SK-N-SH treated with all-trans-retinoic acid at 6 μM for 48 hours (cell line): ENCODE results near the gene AADACL4.

Experiments
- ATAC-seq: fragments of 200-7000 bp; cut with Tn5 transposase; 3 replicates; pipeline ENCODE4 v1.9.1; 2020; ENCODE audit warnings: mild to moderate bottlenecking, moderate library complexity
- BACH2 ChIP-seq: fragments of 250-450 bp; sonication (Bioruptor Pico); IDR thresholded peaks from 2 replicates; pipeline ENCODE4 v1.9.0; 2021; ENCODE audit warnings: mild to moderate bottlenecking, borderline replicate concordance
- CREB5 ChIP-seq: fragments of 250-450 bp; sonication (Bioruptor Pico); IDR thresholded peaks from 2 replicates; pipeline ENCODE4 v1.5.1; 2020; ENCODE audit warnings: low read depth, mild to moderate bottlenecking, moderate library complexity
- GLIS3 ChIP-seq: fragments of 250-450 bp; sonication (Bioruptor Pico); IDR thresholded peaks from 2 replicates; pipeline ENCODE4 v1.5.0; 2020; ENCODE audit warnings: mild to moderate bottlenecking, moderate library complexity
- ISL1 ChIP-seq: fragments of 250-450 bp; sonication (Bioruptor Pico); IDR thresholded peaks from 2 replicates; pipeline ENCODE4 v2.1.2; 2022; ENCODE audit warnings: mild to moderate bottlenecking, moderate library complexity
- OSR1 ChIP-seq: fragments of 250-450 bp; sonication (Bioruptor Pico); IDR thresholded peaks from 2 replicates; pipeline ENCODE4 v1.8.0; 2022; ENCODE audit warnings: moderate library complexity, mild to moderate bottlenecking, inconsistent platforms
- PATZ1 ChIP-seq: fragments of 250-450 bp; sonication (Bioruptor Pico); IDR thresholded peaks from 2 replicates; pipeline ENCODE4 v1.8.0; 2020; ENCODE audit warnings: mild to moderate bottlenecking, moderate library complexity, borderline replicate concordance
- PPARA ChIP-seq: fragments of 250-450 bp; sonication (Bioruptor Pico); IDR thresholded peaks from 2 replicates; pipeline ENCODE4 v1.5.0; 2020; ENCODE audit warnings: mild to moderate bottlenecking, borderline replicate concordance
- RARB ChIP-seq: fragments of 250-450 bp; sonication (Bioruptor Pico); IDR thresholded peaks from 2 replicates; pipeline ENCODE4 v1.8.0; 2021; ENCODE audit warnings: mild to moderate bottlenecking, moderate library complexity
- SNAI2 ChIP-seq: fragments of 250-450 bp; sonication (Bioruptor Pico); IDR thresholded peaks from 2 replicates; pipeline ENCODE4 v1.5.0; 2020; ENCODE audit warnings: mild to moderate bottlenecking, moderate library complexity
- TCF4 ChIP-seq: fragments of 250-450 bp; sonication (Bioruptor Pico); IDR thresholded peaks from 2 replicates; pipeline ENCODE4 v1.8.0; 2021; ENCODE audit warnings: mild to moderate bottlenecking, moderate library complexity, borderline replicate concordance
- TOX ChIP-seq: fragments of 250-450 bp; sonication (Bioruptor Pico); IDR thresholded peaks from 2 replicates; pipeline ENCODE4 v1.8.0; 2021; ENCODE audit warnings: mild to moderate bottlenecking, moderate library complexity, borderline replicate concordance
- ZC3H10 ChIP-seq: fragments of 250-450 bp; sonication (Bioruptor Pico); IDR thresholded peaks from 2 replicates; pipeline ENCODE4 v1.5.1; 2021; ENCODE audit warnings: mild to moderate bottlenecking, moderate library complexity
- ZFP3 ChIP-seq: fragments of 250-450 bp; sonication (Bioruptor Pico); IDR thresholded peaks from 2 replicates; pipeline ENCODE4 v1.5.0; 2020; ENCODE audit warnings: mild to moderate bottlenecking, moderate library complexity
- ZFP30 ChIP-seq: fragments of 450-650 bp; formaldehyde crosslinking; IDR thresholded peaks from 2 replicates; pipeline ENCODE4 v1.5.0; 2022; ENCODE audit warnings: mild to moderate bottlenecking, moderate library complexity
- ZNF565 ChIP-seq: fragments of 450-650 bp; formaldehyde crosslinking; conservative IDR thresholded peaks from 2 replicates; pipeline ENCODE4 v1.5.0; 2020; ENCODE audit warnings: low read depth, mild to moderate bottlenecking, moderate library complexity
- ZNF70 ChIP-seq: fragments of 450-650 bp; formaldehyde crosslinking; IDR thresholded peaks from 2 replicates; pipeline ENCODE4 v1.5.0; 2020; ENCODE audit warnings: mild to moderate bottlenecking, moderate library complexity
- ZNF8 ChIP-seq: fragments of 450-650 bp; formaldehyde crosslinking; IDR thresholded peaks from 2 replicates; pipeline ENCODE4 v1.5.0; 2020; ENCODE audit warnings: mild to moderate bottlenecking, moderate library complexity
- TF ChIP-seq, protein P1 (sequence below): fragments of 250-450 bp; sonication (Bioruptor Pico); IDR thresholded peaks from 2 replicates; pipeline ENCODE4 v1.5.1; 2021; ENCODE audit warnings: mild to moderate bottlenecking, moderate library complexity
- TF ChIP-seq, protein P2 (sequence below): fragments of 250-450 bp; sonication (Bioruptor Pico); IDR thresholded peaks from 2 replicates; pipeline ENCODE4 v1.5.0; 2020; ENCODE audit warnings: mild to moderate bottlenecking, moderate library complexity
- TF ChIP-seq, protein P3 (sequence below): fragments of 250-450 bp; sonication (Bioruptor Pico); IDR thresholded peaks from 2 replicates; pipeline ENCODE4 v1.8.0; 2021; ENCODE audit warnings: low read depth, mild to moderate bottlenecking, moderate library complexity, borderline replicate concordance

The AADACL4 gene

DNA sequence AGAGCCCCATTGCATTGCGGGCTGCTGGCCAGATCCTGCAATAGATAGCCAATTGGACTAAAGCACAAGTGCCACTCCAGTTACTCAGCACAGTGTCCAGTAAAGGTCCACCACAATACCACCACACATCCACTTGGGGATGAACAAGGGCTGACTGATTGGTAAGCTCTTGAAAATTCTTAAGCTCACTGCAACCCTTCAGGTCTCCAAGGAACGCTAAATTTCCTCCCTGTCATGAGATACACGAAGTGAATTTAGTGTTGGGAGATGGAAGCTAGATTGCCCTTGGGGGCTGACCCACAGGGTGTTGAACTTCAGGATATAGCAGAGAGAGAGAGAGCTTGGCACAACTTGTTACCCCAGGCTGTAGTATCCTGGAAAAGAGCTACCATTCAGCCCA lies 62.2 kb downstream of the AADACL4 start:
- ATAC-seq, result no peak
- TF ChIP-seq ZC3H10 (CRISPR knock-in tag) (no peak), ZFP3 (no peak), BACH2 (CRISPR knock-in tag) (no peak), ISL1 (CRISPR knock-in tag) (no peak), PPARA (CRISPR knock-in tag) (no peak), ZNF8 (CRISPR knock-in tag) (no peak)
- TF ChIP-seq, protein P1, sequence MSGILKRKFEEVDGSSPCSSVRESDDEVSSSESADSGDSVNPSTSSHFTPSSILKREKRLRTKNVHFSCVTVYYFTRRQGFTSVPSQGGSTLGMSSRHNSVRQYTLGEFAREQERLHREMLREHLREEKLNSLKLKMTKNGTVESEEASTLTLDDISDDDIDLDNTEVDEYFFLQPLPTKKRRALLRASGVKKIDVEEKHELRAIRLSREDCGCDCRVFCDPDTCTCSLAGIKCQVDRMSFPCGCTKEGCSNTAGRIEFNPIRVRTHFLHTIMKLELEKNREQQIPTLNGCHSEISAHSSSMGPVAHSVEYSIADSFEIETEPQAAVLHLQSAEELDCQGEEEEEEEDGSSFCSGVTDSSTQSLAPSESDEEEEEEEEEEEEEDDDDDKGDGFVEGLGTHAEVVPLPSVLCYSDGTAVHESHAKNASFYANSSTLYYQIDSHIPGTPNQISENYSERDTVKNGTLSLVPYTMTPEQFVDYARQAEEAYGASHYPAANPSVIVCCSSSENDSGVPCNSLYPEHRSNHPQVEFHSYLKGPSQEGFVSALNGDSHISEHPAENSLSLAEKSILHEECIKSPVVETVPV (CRISPR knock-in tag), result no peak
- TF ChIP-seq, all 23 proteins: peak for 0

DNA sequence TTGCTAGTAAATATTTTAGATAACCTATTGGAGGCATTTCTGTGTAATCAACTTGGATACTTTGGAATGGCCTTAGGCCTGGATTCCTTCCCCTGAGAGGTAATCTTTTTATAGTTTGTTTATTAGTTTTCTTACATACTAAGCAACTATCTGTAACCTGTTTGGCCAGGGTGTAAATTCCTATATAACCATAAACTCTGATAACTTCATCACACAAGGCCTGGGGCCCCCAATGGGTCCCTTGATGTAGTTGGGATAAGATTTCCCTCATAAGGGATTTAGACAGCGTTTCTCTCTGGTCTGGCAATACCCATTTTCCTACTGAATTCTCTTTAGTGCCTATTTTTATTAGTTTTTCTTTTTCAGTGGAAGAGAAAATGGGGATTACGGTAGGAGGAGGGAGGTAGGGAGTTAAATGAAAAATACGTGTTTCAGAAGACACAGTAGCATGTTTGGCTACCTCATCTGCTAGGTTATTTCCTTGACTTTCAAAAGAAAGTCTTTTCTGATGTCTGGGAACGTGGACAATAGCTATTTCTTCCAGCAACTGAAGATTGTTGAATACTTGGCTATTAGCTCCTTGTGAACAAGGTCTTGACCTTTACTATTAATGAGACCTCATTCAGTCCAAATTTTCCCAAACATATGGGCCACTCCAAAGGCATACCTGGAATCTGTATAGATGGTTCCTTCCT lies 64.7 kb downstream of the AADACL4 start:
- TF ChIP-seq ZNF70 (CRISPR knock-in tag), result no peak
- no peak for TF ChIP-seq TOX (CRISPR knock-in tag)
- no peak for TF ChIP-seq RARB (CRISPR knock-in tag)
- TF ChIP-seq ZFP30 (CRISPR knock-in tag), result no peak
- no peak for TF ChIP-seq GLIS3
- TF ChIP-seq TCF4 (CRISPR knock-in tag), result no peak
- TF ChIP-seq, protein P2, sequence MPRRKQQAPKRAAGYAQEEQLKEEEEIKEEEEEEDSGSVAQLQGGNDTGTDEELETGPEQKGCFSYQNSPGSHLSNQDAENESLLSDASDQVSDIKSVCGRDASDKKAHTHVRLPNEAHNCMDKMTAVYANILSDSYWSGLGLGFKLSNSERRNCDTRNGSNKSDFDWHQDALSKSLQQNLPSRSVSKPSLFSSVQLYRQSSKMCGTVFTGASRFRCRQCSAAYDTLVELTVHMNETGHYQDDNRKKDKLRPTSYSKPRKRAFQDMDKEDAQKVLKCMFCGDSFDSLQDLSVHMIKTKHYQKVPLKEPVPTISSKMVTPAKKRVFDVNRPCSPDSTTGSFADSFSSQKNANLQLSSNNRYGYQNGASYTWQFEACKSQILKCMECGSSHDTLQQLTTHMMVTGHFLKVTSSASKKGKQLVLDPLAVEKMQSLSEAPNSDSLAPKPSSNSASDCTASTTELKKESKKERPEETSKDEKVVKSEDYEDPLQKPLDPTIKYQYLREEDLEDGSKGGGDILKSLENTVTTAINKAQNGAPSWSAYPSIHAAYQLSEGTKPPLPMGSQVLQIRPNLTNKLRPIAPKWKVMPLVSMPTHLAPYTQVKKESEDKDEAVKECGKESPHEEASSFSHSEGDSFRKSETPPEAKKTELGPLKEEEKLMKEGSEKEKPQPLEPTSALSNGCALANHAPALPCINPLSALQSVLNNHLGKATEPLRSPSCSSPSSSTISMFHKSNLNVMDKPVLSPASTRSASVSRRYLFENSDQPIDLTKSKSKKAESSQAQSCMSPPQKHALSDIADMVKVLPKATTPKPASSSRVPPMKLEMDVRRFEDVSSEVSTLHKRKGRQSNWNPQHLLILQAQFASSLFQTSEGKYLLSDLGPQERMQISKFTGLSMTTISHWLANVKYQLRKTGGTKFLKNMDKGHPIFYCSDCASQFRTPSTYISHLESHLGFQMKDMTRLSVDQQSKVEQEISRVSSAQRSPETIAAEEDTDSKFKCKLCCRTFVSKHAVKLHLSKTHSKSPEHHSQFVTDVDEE (CRISPR knock-in tag), result no peak
- TF ChIP-seq OSR1, result no peak
- TF ChIP-seq ZNF565 (CRISPR knock-in tag), result no peak
- TF ChIP-seq CREB5 (CRISPR knock-in tag), result no peak
- no peak for TF ChIP-seq ZFP3
- no peak for TF ChIP-seq PATZ1 (CRISPR knock-in tag)
- TF ChIP-seq, protein P1 (CRISPR knock-in tag), result no peak
- no peak for TF ChIP-seq PPARA (CRISPR knock-in tag)
- TF ChIP-seq, protein P3, sequence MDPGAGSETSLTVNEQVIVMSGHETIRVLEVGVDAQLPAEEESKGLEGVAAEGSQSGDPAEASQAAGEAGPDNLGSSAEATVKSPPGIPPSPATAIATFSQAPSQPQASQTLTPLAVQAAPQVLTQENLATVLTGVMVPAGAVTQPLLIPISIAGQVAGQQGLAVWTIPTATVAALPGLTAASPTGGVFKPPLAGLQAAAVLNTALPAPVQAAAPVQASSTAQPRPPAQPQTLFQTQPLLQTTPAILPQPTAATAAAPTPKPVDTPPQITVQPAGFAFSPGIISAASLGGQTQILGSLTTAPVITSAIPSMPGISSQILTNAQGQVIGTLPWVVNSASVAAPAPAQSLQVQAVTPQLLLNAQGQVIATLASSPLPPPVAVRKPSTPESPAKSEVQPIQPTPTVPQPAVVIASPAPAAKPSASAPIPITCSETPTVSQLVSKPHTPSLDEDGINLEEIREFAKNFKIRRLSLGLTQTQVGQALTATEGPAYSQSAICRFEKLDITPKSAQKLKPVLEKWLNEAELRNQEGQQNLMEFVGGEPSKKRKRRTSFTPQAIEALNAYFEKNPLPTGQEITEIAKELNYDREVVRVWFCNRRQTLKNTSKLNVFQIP (CRISPR knock-in tag), result no peak
- ATAC-seq, result no peak

DNA sequence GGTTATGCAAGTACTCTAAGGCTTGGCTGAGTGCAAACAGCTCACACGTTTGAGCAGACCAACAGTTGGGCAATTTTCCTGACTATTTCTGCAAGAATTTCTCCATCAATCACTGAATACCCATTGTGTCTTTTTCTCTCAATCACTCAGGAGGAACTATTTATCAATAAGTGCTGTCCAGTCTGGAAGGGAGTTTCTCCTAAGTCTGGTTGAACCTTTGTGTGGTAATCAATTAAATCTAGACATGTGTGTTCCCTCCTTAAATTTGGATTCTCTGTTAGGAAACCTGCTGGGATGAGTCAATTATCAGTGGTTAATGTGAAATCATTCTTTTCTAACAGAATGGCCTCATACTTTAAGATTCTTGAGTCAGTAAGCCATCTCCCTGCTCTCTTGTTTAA lies 65.2 kb downstream of the AADACL4 start:
- no peak for ATAC-seq
- TF ChIP-seq, protein P1 (CRISPR knock-in tag), result no peak
- no peak for TF ChIP-seq SNAI2 (CRISPR knock-in tag)
- TF ChIP-seq, protein P2 (CRISPR knock-in tag), result no peak
- TF ChIP-seq BACH2 (CRISPR knock-in tag), result no peak
- TF ChIP-seq ZNF565 (CRISPR knock-in tag), result no peak
- TF ChIP-seq ZFP3, result no peak
